ENCODE data around the gene ARL8B.
"Not testable (repeated sequence)": the region's sequence is repeated elsewhere in the genome, so short reads cannot be mapped to it uniquely, and the experiment has no call there.

- TF ChIP-seq, protein P1, sequence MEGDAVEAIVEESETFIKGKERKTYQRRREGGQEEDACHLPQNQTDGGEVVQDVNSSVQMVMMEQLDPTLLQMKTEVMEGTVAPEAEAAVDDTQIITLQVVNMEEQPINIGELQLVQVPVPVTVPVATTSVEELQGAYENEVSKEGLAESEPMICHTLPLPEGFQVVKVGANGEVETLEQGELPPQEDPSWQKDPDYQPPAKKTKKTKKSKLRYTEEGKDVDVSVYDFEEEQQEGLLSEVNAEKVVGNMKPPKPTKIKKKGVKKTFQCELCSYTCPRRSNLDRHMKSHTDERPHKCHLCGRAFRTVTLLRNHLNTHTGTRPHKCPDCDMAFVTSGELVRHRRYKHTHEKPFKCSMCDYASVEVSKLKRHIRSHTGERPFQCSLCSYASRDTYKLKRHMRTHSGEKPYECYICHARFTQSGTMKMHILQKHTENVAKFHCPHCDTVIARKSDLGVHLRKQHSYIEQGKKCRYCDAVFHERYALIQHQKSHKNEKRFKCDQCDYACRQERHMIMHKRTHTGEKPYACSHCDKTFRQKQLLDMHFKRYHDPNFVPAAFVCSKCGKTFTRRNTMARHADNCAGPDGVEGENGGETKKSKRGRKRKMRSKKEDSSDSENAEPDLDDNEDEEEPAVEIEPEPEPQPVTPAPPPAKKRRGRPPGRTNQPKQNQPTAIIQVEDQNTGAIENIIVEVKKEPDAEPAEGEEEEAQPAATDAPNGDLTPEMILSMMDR (IDR thresholded peaks at IDR 0.05) = not testable (repeated sequence)
- TF ChIP-seq POLR2AphosphoS5 (IDR thresholded peaks at IDR 0.05; ENCODE audit: low read depth, low read length); RFX5 (IDR thresholded peaks at IDR 0.05; ENCODE audit: low read length); YY1 (IDR thresholded peaks at IDR 0.05; ENCODE audit: low read depth): not testable (repeated sequence)
These were observed 15.7 kb upstream of the ARL8B start for GRCh38 chr3:5106371-5106770.
